Heart left ventricle (tissue), 13 donors: ENCODE data around the gene DOCK4.
"Not testable (repeated sequence)": the region's sequence is repeated elsewhere in the genome, so short reads cannot be mapped to it uniquely, and the experiment has no call there.

ENCODE experiments used
- POLR2A ChIP-seq, 2 donors: fragments of 450-650 bp; IDR thresholded peaks; one replicate each; pipeline ENCODE4 v1.6.1; 2017; ENCODE audit warnings: antibody characterized with exemption in 2 of 2, mild to moderate bottlenecking in 2 of 2, moderate library complexity in 2 of 2
- TF ChIP-seq, protein P1 (sequence below), 12 donors: fragments of 200-600 bp; sonication (generic) in 4 of 12; IDR thresholded peaks; one replicate each; pipeline versions ENCODE4 v1.5.0 to v1.8.0; 2018 to 2022; ENCODE audit warnings: antibody characterized with exemption in 12 of 12, mild to moderate bottlenecking in 5 of 12
- donor health status: ischemic (EF 13 %, LVEDD 7.1; RV severe dilation, severe dysfunction).
- donor health status: DM: no; HTN: yes; CAD: no.
- donor health status: DM: no; HTN: no; CAD: no.
- donor health status: ischemic (EF 25% LVEDD 6.9; RV normal size, moderate dysfunction).
- donor health status: ischemic (EF 25% LVEDD 5.7; RV mildly dilated, moderate dysfunction).
- donor health status: ischemic (EF 35%, LVEDD 5.7; RV mildly dilated, moderate dysfunction).
- donor health status: nonischemic (EF 11% LVEDD 7.7; RV severe dilation, severe dysfunction).
- donor health status: DM: yes; HTN: yes; CAD: no.
- donor health status: PGD.
- donor health status: ischemic (EF 29% LVEDD 5.4; RV normal size, mild dysfunction).
- donor health status: nonischemic (EF 23%, LVEDD 6.1; RV moderate dilation, normal function).

- TF ChIP-seq, protein P1, sequence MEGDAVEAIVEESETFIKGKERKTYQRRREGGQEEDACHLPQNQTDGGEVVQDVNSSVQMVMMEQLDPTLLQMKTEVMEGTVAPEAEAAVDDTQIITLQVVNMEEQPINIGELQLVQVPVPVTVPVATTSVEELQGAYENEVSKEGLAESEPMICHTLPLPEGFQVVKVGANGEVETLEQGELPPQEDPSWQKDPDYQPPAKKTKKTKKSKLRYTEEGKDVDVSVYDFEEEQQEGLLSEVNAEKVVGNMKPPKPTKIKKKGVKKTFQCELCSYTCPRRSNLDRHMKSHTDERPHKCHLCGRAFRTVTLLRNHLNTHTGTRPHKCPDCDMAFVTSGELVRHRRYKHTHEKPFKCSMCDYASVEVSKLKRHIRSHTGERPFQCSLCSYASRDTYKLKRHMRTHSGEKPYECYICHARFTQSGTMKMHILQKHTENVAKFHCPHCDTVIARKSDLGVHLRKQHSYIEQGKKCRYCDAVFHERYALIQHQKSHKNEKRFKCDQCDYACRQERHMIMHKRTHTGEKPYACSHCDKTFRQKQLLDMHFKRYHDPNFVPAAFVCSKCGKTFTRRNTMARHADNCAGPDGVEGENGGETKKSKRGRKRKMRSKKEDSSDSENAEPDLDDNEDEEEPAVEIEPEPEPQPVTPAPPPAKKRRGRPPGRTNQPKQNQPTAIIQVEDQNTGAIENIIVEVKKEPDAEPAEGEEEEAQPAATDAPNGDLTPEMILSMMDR (IDR thresholded peaks at IDR 0.05), result not testable (repeated sequence)
- TF ChIP-seq POLR2A (IDR thresholded peaks at IDR 0.05), result not testable (repeated sequence)
Observed at GRCh38 chr7:111908673-111909072, 297.5 kb downstream of the DOCK4 start.
